Upper lobe of right lung (tissue), 1 donor: ENCODE measurements around the gene KRTAP5-6. TPM values are rescaled to one million over a fixed set of nuclear protein-coding genes. Genes with fewer than 3 reads are reported as not detected.

Experiments used
- ATAC-seq: fragments of 200-7000 bp; cut with Tn5 transposase; one replicate; pipeline ENCODE4 v1.9.1; 2020; ENCODE audit warnings: mild to moderate bottlenecking, moderate library complexity
- DNase-seq: peaks from one replicate; pipeline ENCODE4 v3.0.0-alpha.2; 2020
- H3K27ac ChIP-seq: fragments of 200-600 bp; one replicate; pipeline ENCODE4 v1.8.0; 2022
- H3K27me3 ChIP-seq: fragments of 200-600 bp; one replicate; pipeline ENCODE4 v1.8.0; 2022; ENCODE audit warnings: mild to moderate bottlenecking
- H3K36me3 ChIP-seq: fragments of 200-600 bp; one replicate; pipeline ENCODE4 v1.8.0; 2022
- H3K4me1 ChIP-seq: fragments of 200-600 bp; one replicate; pipeline ENCODE4 v1.8.0; 2022
- H3K4me3 ChIP-seq: fragments of 200-600 bp; one replicate; pipeline ENCODE4 v1.8.0; 2022; ENCODE audit warnings: mild to moderate bottlenecking
- H3K9me3 ChIP-seq: fragments of 200-600 bp; one replicate; pipeline ENCODE4 v1.8.0; 2022
- CTCF ChIP-seq: fragments of 200-600 bp; IDR thresholded peaks from one replicate; pipeline ENCODE4 v1.8.0; 2022; ENCODE audit warnings: antibody characterized with exemption
- intact Hi-C: fragments of 100-400 bp; cut with DNase I; formaldehyde crosslinking; loops from one replicate; pipeline ENCODE4 v1.11.0; 2022
- total RNA-seq: library from RNA; stranded (reverse); fragmentation: NEBNext Ultra II Directional; extraction: Animal tissue kit (Norgen Biotek cat#: 25700); gene quantifications from one replicate; pipeline ENCODE4 v1.2.1, GENCODE V29; 2021
- donor health status: DM: no; HTN: yes; CAD: no; lungs with severe emphysema.

Gene KRTAP5-6
- total RNA-seq, 1 donor from 2014 or later, result not detected

GRCh38 chr11:1690167-1691025 is 6.6 kb upstream of the KRTAP5-6 start:
- no peak for DNase-seq
- TF ChIP-seq CTCF, result no peak

GRCh38 chr11:1691026-1691877 is 5.7 kb upstream of the KRTAP5-6 start:
- H3K9me3 ChIP-seq, result no peaks in the 10 kb centered on the region
- no peak for ATAC-seq
- no peak for DNase-seq
- H3K4me1 ChIP-seq, result peaks cover 12% of the 10 kb centered on the region
- H3K27ac ChIP-seq, result no peak overlapping the region
- intact Hi-C loops, result loop anchor here (5.0 kb wide), 1 partner anchor 461 kb away; no protein-coding TSS in a partner anchor
- no peak overlapping the region for H3K4me3 ChIP-seq
- TF ChIP-seq CTCF, result no peak
- H3K27me3 ChIP-seq, result no peaks in the 10 kb centered on the region
- no peaks in the 10 kb centered on the region for H3K36me3 ChIP-seq

More at GRCh38 chr11:1690167-1691025, 6.6 kb upstream of the KRTAP5-6 start:
- intact Hi-C loops, result loop anchor here (5.0 kb wide), 1 partner anchor 462 kb away; no protein-coding TSS in a partner anchor
- H3K36me3 ChIP-seq, result no peaks in the 10 kb centered on the region
- H3K4me1 ChIP-seq, result peaks cover 12% of the 10 kb centered on the region
- no peaks in the 10 kb centered on the region for H3K27me3 ChIP-seq
- ATAC-seq, result no peak
- no peak overlapping the region for H3K27ac ChIP-seq
- no peak overlapping the region for H3K4me3 ChIP-seq
- no peaks in the 10 kb centered on the region for H3K9me3 ChIP-seq

GRCh38 chr11:1691878-1692707 is 4.9 kb upstream of the KRTAP5-6 start:
- Histone ChIP-seq H3K4me1 (peaks cover 12% of the 10 kb centered on the region), H3K27me3 (no peaks in the 10 kb centered on the region), H3K4me3 (no peak overlapping the region), H3K9me3 (no peaks in the 10 kb centered on the region), H3K27ac (no peak overlapping the region), H3K36me3 (no peaks in the 10 kb centered on the region)
- TF ChIP-seq CTCF, result no peak
- ATAC-seq (no peak), DNase-seq (no peak)
- intact Hi-C loops, result loop anchor here (2.0 to 5.0 kb wide), 2 partner anchors 143 to 460 kb away; partner anchors contain the start of gene SYT8

- Histone ChIP-seq H3K4me3 (no peak overlapping the region), H3K36me3 (no peaks in the 10 kb centered on the region), H3K27me3 (no peaks in the 10 kb centered on the region), H3K4me1 (peaks cover 12% of the 10 kb centered on the region), H3K9me3 (no peaks in the 10 kb centered on the region), H3K27ac (no peak overlapping the region)
- ATAC-seq (no peak), DNase-seq (no peak)
- TF ChIP-seq CTCF, result no peak
- intact Hi-C loops, result loop anchor here (2.0 to 5.0 kb wide), 2 partner anchors 142 to 459 kb away; partner anchors contain the start of gene SYT8
These were observed 4.2 kb upstream of the KRTAP5-6 start for GRCh38 chr11:1692708-1693326.
